Measurements from ENCODE around the gene FOXO3. TPM values are rescaled to one million over a fixed set of nuclear protein-coding genes. Genes with fewer than 3 reads are reported as not detected.
A peak's percentile ranks its signal among the peaks of the same experiment; 100 is the strongest.
"Not testable (repeated sequence)": the region's sequence is repeated elsewhere in the genome, so short reads cannot be mapped to it uniquely, and the experiment has no call there.

FOXO3 gene
- total RNA-seq (2014; rRNA removed; shearing (Covaris generic)), result 8.7 and 11.5 TPM in 2 replicates
- polyA plus RNA-seq (2015; cell fraction: cytosol; rRNA removed), result 8.3 and 10.8 TPM in 2 replicates
- 10.1 and 12.5 TPM in 2 replicates for polyA plus RNA-seq (2015; cell fraction: nucleus; rRNA removed)

GRCh38 chr6:108560463-108561308 is at the start of gene FOXO3:
Gene FOXO3 (plus strand): TSS chr6:108560917. CDS start chr6:108561209, 292 bp downstream.
- DNase-seq (ENCODE audit: low read depth), result peak; percentile 76

GRCh38 chr6:108518714-108519576 is 41.8 kb upstream of the FOXO3 start:
- peak; percentile 50 for DNase-seq (ENCODE audit: low read depth)

DNA sequence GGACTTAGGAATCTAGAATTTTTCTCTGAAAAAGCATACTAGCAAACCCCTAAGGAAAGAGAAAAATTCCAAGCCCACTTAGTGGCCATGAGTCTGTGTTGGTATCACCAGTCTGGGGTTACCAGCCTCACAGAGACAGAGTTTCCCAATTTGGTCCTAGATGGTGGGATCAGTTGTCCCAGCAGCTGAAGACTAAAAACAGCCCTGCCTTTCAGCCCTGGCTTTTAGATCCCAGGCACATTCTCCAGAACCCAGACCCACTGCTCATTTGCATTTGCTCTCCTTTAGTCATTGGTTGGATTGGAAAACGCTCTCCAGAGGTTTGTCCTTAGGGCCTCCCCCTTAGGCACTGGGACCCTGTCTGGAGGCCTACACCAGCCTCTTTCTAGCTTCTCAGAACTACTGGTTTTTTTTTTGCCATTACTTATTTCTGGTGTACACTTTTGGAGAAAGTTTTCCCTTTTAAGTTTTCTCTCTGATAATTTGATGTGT is 39.1 kb upstream of the FOXO3 start:
- no peak for DNase-seq (ENCODE audit: low read depth)

- no peak for DNase-seq (ENCODE audit: low read depth)
These were observed 37.0 kb upstream of the FOXO3 start for GRCh38 chr6:108523697-108524096.

- no peak for DNase-seq (ENCODE audit: low read depth)
These were observed 36.0 kb upstream of the FOXO3 start for GRCh38 chr6:108524528-108525248.

- peak; percentile 44 for DNase-seq (ENCODE audit: low read depth)
These were observed 34.0 kb upstream of the FOXO3 start for GRCh38 chr6:108526739-108527174.

GRCh38 chr6:108528878-108529277 is 31.8 kb upstream of the FOXO3 start:
- DNase-seq (ENCODE audit: low read depth), result no peak

DNA sequence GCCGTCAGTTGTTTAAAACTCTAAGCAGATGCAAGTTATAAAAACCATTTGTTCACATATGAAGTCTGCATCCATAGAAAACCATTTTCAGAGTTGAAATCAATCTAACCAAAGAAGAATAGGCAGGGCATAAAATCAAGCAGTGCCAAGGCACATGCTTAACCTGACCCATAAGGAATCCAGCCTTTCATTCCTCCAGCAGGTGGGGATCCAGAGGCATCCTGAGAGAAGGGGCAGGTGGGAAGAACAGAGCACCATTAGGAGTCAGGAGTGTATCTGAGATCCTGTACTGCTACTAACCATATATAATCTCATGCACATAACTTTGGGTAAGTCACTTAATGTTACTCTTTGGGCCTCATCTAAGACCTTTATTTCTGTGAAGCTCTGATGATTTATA is 29.4 kb upstream of the FOXO3 start:
- DNase-seq (ENCODE audit: low read depth), result no peak

GRCh38 chr6:108535114-108535742 is 25.5 kb upstream of the FOXO3 start:
- DNase-seq (ENCODE audit: low read depth), result no peak

DNA sequence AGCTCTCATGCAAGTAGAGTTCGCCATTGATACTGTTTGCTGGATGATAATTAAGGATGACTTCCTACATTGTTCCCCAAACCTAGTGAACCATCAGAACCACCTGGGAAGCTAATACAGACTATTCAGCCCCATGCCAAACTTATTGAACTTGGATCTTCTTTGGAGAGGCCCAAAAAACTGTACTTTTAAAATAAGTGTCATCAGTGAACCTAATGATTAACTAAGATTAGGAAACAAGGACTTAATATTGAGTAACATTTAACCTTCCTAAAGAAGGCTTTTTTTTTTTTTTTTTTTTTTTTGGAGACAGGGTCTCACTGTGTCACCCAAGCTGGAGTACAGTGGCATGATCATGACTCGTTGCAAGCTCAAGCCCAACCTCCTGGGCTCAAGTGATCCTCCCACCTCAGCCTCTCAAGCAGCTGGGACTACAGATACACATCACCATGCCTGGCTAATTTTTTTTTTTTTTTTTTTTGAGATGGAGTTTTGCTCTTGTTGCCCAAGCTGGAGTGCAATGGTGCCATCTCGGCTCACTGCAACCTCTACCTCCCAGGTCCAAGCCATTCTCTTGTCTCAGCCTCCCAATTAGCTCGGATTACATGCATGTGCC is 24.7 kb upstream of the FOXO3 start:
- DNase-seq (ENCODE audit: low read depth), result not testable (repeated sequence)

DNA sequence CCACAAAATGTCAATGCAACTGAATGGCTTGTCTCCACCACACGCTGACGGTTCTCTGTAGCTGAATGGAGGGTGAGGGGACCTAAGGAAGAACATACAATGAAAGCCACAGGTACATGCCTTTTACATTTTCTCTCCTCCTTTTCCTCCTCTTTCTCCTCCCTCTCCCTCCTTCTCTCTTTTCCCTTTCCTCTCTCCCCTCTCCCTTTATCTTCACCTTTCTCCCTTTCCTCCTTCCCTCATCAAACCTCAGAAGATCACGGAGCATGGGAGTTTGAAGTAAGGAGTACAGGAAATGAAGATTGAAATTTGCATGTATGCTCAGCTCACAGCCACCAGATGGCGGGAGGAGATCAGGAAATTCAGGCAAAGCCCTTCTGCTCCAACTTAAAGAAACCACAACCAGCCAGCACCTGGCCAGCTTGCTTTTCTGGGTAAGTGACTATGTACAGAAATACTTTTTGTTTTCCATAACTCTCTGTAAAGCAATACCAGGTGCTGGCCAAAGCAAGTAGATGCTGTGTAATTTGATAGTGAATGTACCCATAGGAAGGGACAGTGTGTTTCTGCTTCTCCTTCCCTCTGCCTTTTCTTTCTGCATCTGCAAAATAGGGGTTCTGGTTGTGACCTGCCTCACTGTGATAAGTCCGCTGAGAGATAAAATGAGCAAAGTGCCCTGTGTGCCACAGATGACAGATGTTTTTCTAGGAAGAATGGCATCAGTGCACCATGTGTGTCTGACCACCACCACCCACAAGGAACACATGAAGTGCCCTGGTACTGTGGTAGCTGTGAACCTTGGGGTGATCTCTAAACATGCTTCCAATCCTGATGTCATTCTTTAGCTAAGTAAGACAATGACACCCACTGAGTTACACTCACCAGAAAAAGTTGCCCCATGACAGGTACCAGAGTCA is 18.6 kb upstream of the FOXO3 start:
- peak; percentile 74 for DNase-seq (ENCODE audit: low read depth)

- no peak for DNase-seq (ENCODE audit: low read depth)
These were observed 17.4 kb upstream of the FOXO3 start for GRCh38 chr6:108543175-108543940.

DNA sequence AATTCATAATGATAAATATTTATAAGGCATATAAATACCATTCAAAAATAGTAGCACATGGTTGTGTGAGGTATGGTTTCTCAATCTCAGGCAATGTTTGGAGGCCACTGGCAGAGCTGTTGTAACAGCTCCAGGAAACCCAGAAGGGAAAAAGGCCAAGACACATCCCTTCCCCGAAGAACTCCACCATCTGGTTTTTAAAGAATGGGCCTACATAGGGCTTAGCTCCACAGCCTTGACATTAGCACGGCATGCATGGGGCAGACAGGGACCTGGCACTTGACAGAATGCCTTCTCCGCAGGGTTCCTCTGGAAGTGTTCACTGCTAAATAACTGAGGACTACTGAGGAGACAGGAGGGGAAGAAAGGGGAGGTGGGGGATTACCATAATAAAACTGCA is 16.1 kb upstream of the FOXO3 start:
- DNase-seq (ENCODE audit: low read depth), result no peak

DNA sequence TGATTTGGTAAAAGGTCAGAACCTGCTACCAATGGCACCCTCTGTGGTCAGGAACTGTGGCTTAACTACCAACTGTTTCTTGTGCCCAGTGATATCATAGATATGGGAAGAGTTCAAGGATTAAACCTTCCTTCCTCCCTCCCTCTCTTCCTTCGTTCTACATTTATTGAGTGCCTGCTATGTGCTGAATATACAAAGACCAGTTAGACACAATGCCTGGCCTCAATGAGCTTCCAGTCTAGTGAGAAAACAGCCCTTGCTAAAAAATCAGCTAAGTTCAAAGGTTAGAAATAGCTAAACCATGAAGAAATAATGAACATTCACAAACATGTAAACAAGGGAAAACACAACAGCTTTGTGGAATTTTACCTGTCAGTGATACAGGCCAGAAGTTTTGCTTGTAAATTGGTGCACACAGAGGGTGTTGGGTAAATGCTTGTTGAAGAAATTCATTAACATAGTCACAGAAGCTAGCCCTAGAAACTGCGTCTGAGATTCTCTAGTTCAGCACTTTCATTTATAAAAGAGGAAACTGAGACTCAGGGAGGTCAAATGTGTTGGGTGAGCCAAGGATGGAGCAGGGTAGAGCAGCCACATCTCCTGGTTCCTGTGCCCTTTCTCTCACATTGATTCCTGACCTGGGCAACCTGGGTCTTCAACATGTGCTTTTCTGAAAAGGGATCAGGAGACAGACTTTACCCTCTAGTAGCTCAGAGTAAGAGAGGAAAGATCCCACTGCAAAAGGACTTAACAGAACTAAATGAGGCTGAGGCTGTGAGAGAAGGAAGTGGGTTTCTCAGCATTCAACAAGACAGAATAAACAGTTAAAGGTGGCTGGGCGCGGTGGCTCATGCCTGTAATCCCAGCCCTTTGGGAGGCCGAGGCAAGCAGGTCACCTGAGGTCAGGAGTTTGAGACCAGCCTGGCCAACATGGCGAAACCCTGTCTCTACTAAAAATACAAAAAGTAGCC is 14.4 kb upstream of the FOXO3 start:
- DNase-seq (ENCODE audit: low read depth), result no peak

DNA sequence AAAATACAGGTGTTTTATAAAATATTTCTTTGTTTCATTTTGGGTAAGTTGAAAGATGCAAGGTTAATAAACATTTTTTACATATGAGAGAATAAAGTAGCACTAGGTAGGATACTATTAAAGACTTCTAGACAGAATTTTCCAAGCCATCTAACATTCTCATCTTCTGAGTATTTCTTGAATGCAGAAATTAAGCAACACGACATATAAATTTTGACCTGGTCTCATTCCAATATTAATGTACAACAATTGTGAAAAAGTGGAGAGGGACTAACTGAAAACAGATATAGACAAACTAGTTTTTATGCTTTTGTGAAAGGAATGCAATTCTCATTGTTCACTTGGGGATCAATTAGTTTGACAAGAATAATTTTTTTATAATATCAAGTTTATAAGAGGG is 11.5 kb upstream of the FOXO3 start:
- DNase-seq (ENCODE audit: low read depth), result no peak

- no peak for DNase-seq (ENCODE audit: low read depth)
These were observed 11.0 kb upstream of the FOXO3 start for GRCh38 chr6:108549741-108550140.

GRCh38 chr6:108550256-108550655 is 10.5 kb upstream of the FOXO3 start:
- no peak for DNase-seq (ENCODE audit: low read depth)

All from HT1080 (cell line).